AG04450 (cell line): ENCODE results near the gene ING5. TPM values are rescaled to one million over a fixed set of nuclear protein-coding genes. Genes with fewer than 3 reads are reported as not detected.

ENCODE experiments used
- CTCF ChIA-PET: fragments of 300-600, 350-600 bp; formaldehyde crosslinking; extraction: SDS; loops from one replicate; lab custom pipeline; 2022; ENCODE audit warnings: antibody characterized with exemption, inconsistent platforms; lab: Charles Lee
- POLR2A ChIA-PET: fragments of 350-600 bp; formaldehyde crosslinking; extraction: SDS; loops from one replicate; lab custom pipeline; 2021; ENCODE audit warnings: antibody characterized with exemption, inconsistent platforms; lab: Yijun Ruan, JAX
- DNase-seq: peaks from one replicate; pipeline ENCODE4 v3.0.0-alpha.2; 2011; ENCODE audit warnings: low read depth, low spot score
- H3K27ac ChIP-seq: one replicate; pipeline ENCODE4 v1.5.1; 2012; ENCODE audit warnings: low read depth, low read length, control low read depth
- H3K27me3 ChIP-seq: one replicate; pipeline ENCODE4 v1.6.0; 2012; ENCODE audit warnings: low read length; ENCODE audit not compliant: control insufficient read depth, insufficient read depth
- H3K4me3 ChIP-seq: 2 replicates; pipeline ENCODE4 v1.5.1; 2011; ENCODE audit warnings: mild to moderate bottlenecking, low read depth, low read length, control low read depth
- H3K9me3 ChIP-seq: 2 replicates; pipeline ENCODE4 v1.5.1; 2012; ENCODE audit warnings: low read length; ENCODE audit not compliant: control insufficient read depth, insufficient read depth
- CTCF ChIP-seq: IDR thresholded peaks from 2 replicates; pipeline ENCODE4 v1.5.1; 2011; ENCODE audit warnings: low read depth, low read length, control low read depth, inconsistent platforms
- polyA plus RNA-seq: library from polyadenylated mRNA; depleted of rRNA; stranded (reverse); fragments of >200 nt; gene quantifications from 2 replicates; pipeline ENCODE4 v1.2.3, GENCODE V29; 2011

Gene ING5
- polyA plus RNA-seq, 1 experiment = 23.9 TPM

- CTCF ChIA-PET = no interaction called here
- H3K27me3 ChIP-seq = no peaks in the 10 kb centered on the region
- no peak for TF ChIP-seq CTCF
- POLR2A ChIA-PET = no interaction called here
- H3K9me3 ChIP-seq = peaks cover 35% of the 10 kb centered on the region
- no peak overlapping the region for H3K4me3 ChIP-seq
- H3K27ac ChIP-seq = no peak overlapping the region
- DNase-seq = no peak
These were observed 23.4 kb downstream of the ING5 start for GRCh38 chr2:241724975-241725870.

DNA sequence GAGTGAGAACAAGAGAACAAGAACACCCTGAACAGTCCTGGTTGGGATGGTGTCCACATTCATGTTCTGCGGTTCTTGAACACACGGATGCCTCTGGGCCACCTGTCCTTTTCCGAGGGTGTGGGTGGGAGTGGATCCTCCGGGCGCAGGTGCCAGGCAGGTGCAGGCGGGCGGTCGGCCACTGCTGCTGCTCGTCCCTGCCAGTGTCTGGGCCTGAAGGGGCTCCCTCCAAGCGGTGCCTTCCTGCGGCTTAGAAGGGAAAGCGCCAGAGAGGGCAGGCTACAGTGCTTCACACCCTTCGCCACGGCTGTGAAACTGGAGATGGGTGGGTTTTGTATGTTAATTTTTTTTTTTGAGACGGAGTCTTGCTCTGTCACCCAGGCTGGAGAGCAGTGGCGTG is 24.6 kb downstream of the ING5 start:
- no peaks in the 10 kb centered on the region for H3K27me3 ChIP-seq
- H3K27ac ChIP-seq = no peak overlapping the region
- no peak overlapping the region for H3K4me3 ChIP-seq
- DNase-seq = no peak
- H3K9me3 ChIP-seq = peaks cover 26% of the 10 kb centered on the region
- POLR2A ChIA-PET = no interaction called here
- CTCF ChIA-PET = interaction anchor here (0.5 kb wide), 1 partner anchor 11 kb away, joined by 4 read pairs; no protein-coding TSS in a partner anchor
- no peak for TF ChIP-seq CTCF

DNA sequence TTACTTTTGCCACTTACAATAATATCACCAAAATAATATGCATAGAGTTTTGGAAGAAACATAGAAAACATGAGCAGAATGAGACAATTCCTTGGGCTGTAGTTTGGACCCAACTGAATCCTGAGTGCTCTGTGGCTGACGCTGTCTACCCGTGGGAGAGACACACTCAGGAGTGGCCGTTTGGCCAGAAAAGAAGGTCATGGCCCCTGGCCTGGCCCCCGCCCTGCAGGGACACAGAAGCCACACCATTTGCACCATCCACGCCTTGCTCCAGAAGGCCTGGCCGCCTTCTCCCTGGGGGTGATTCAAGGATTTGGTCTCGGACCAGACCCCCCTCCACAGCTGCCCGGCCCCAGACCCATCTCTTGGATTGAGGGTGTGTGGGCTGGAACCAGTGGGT is 26.2 kb downstream of the ING5 start:
- peaks cover 12% of the 10 kb centered on the region for H3K9me3 ChIP-seq
- no peak overlapping the region for H3K4me3 ChIP-seq
- POLR2A ChIA-PET = interaction anchor here (0.6 kb wide), 1 partner anchor 181 kb away, joined by 3 read pairs; no protein-coding TSS in a partner anchor
- CTCF ChIA-PET = no interaction called here
- DNase-seq = no peak
- no peaks in the 10 kb centered on the region for H3K27me3 ChIP-seq
- H3K27ac ChIP-seq = no peak overlapping the region
- TF ChIP-seq CTCF = no peak

DNA sequence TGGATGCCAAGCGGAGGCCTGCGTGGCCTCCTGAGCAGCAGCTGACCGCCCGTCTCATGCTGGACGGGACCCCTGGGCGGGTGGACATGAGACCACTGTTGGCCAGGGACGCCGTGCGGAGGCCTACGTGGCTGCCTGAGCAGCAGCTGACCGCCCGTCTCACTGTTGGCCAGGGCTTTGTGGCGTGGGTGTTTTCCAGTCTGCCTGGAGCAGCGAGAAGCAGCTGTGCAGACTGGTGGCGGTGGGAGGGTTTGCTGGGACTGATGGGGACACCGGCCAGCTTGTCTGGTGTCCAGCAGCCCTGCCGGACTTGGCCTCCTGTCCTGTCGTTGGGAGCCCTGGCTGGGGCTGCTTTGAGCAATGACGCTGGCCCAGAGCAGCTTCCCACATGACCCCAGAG is 26.8 kb downstream of the ING5 start:
- Histone ChIP-seq H3K9me3 (peaks cover 6% of the 10 kb centered on the region), H3K27ac (no peak overlapping the region)
- POLR2A ChIA-PET = no interaction called here

More for the DNA sequence above, 26.8 kb downstream of the ING5 start:
- Histone ChIP-seq H3K4me3 (no peak overlapping the region), H3K27me3 (no peaks in the 10 kb centered on the region)
- no peak for DNase-seq
- no peak for TF ChIP-seq CTCF
- CTCF ChIA-PET = interaction anchor here (0.6 kb wide), 1 partner anchor 14 kb away, joined by 3 read pairs; no protein-coding TSS in a partner anchor
